ENCODE results near the gene TMEM79. TPM values are rescaled to one million over a fixed set of nuclear protein-coding genes. Genes with fewer than 3 reads are reported as not detected.

The TMEM79 gene
- total and polyA plus RNA-seq, 2 of the 4 experiments (the other 2 are of a cell fraction): 0.54 to 3.3 TPM

DNA sequence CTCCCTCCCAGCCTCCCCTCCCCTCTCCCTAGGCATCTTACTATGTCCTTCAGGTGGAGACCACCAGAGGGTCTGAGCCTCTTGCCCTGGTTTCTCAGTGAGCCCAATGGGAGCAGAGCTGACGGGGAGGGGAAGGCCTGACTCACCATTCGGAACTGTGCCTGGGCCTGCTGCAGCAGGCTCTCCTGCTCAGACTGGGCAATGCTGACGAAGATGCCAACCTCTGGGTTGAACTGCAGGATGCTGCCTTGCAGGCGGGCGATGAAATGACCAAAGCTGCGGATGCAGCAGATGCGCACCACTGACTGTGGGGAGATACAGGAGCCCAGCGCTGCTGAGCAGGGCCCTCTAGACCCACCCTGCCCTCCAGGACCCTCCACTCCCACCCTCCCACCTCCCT is 25.3 kb upstream of the TMEM79 start:
- TF ChIP-seq USF2 (IDR thresholded peaks at IDR 0.05; ENCODE audit: low read depth, low read length) (no peak), POLR2A (IDR thresholded peaks at IDR 0.05; ENCODE audit: low read depth, low read length) (no peak), BHLHE40 (IDR thresholded peaks at IDR 0.05; ENCODE audit: low read depth, low read length) (no peak), RFX5 (IDR thresholded peaks at IDR 0.05; ENCODE audit: low read depth, low read length) (no peak), SMC3 (IDR thresholded peaks at IDR 0.05; ENCODE audit: low read depth, low read length) (no peak), CHD1 (IDR thresholded peaks at IDR 0.05; ENCODE audit: low read depth, low read length) (no peak), RCOR1 (IDR thresholded peaks at IDR 0.05; ENCODE audit: insufficient replicate concordance, low read length) (no peak), ELK1 (IDR thresholded peaks at IDR 0.05; ENCODE audit: borderline replicate concordance, low read depth, low read length) (no peak), MAFK (IDR thresholded peaks at IDR 0.05; ENCODE audit: low read depth, low read length) (no peak), NFE2L2 (IDR thresholded peaks at IDR 0.05; ENCODE audit: low read depth, low read length) (no peak), MXI1 (IDR thresholded peaks at IDR 0.05; ENCODE audit: borderline replicate concordance, low read depth, low read length) (no peak), RAD21 (IDR thresholded peaks at IDR 0.05; ENCODE audit: low read length) (no peak), FOS (IDR thresholded peaks at IDR 0.05; ENCODE audit: low read depth, low read length) (no peak)
- TF ChIP-seq, protein P1, sequence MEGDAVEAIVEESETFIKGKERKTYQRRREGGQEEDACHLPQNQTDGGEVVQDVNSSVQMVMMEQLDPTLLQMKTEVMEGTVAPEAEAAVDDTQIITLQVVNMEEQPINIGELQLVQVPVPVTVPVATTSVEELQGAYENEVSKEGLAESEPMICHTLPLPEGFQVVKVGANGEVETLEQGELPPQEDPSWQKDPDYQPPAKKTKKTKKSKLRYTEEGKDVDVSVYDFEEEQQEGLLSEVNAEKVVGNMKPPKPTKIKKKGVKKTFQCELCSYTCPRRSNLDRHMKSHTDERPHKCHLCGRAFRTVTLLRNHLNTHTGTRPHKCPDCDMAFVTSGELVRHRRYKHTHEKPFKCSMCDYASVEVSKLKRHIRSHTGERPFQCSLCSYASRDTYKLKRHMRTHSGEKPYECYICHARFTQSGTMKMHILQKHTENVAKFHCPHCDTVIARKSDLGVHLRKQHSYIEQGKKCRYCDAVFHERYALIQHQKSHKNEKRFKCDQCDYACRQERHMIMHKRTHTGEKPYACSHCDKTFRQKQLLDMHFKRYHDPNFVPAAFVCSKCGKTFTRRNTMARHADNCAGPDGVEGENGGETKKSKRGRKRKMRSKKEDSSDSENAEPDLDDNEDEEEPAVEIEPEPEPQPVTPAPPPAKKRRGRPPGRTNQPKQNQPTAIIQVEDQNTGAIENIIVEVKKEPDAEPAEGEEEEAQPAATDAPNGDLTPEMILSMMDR (conservative IDR thresholded peaks at IDR 0.05; ENCODE audit: low read depth, low read length): no peak
- CTCF ChIA-PET: no interaction called here
- H3K79me1 ChIP-seq (ENCODE audit: low read depth in 1 of 2, low read length in 2 of 2): peaks cover 14 to 31% of the 10 kb centered on the region in 2 experiments

More for the DNA sequence above, 25.3 kb upstream of the TMEM79 start:
- Histone ChIP-seq H2BK120ac (ENCODE audit: low read depth, low read length) (no peak overlapping the region), H4K5ac (ENCODE audit: low read depth, low read length) (no peak overlapping the region), H2AK5ac (ENCODE audit: low read depth, low read length) (no peak overlapping the region), H3K9ac (ENCODE audit: low read depth, low read length) (no peak overlapping the region), H3K4me2 (ENCODE audit: low read depth, low read length) (no peak overlapping the region), H2AK9ac (replicated peaks; ENCODE audit: low read depth, low read length, poor library complexity) (no peak overlapping the region), H4K91ac (ENCODE audit: insufficient read depth, low read depth, low read length) (no peak overlapping the region), H4K8ac (ENCODE audit: low read depth in 2 of 2, low read length in 2 of 2) (no peak overlapping the region), H3K4ac (ENCODE audit: low read depth, low read length) (no peak overlapping the region), H3K23ac (ENCODE audit: low read depth, low read length) (no peak overlapping the region), H3K36me3 (ENCODE audit: control insufficient read depth, insufficient read depth, low read length) (peaks cover 67% of the 10 kb centered on the region), H3K9me1 (ENCODE audit: insufficient read depth, low read length) (peaks cover 9% of the 10 kb centered on the region; the same call in 1 of the 2 replicates), H2AFZ (replicated peaks; ENCODE audit: low read length, poor library complexity) (no peak overlapping the region), H2BK5ac (ENCODE audit: low read depth, low read length, poor library complexity, severe bottlenecking) (no peak overlapping the region), H3K14ac (replicated peaks; ENCODE audit: low read depth, low read length) (no peak overlapping the region), H3K4me1 (ENCODE audit: control insufficient read depth, insufficient read depth, low read length) (peaks cover 9% of the 10 kb centered on the region), H3K56ac (ENCODE audit: extremely low read depth, insufficient read depth, low read length) (no peak overlapping the region), H2BK20ac (ENCODE audit: low read depth, low read length) (no peak overlapping the region), H3K27me3 (ENCODE audit: control insufficient read depth, insufficient read depth, low read length) (no peaks in the 10 kb centered on the region), H3K18ac (ENCODE audit: low read depth, low read length) (no peak overlapping the region), H2BK15ac (ENCODE audit: low read depth, low read length) (no peak overlapping the region), H3K9me3 (ENCODE audit: control insufficient read depth, insufficient read depth, low read length) (no peaks in the 10 kb centered on the region), H4K20me1 (ENCODE audit: insufficient read depth, low read length) (peaks cover 21% of the 10 kb centered on the region), H3K27ac (ENCODE audit: insufficient read depth, low read length) (no peak overlapping the region), H3K4me3 (ENCODE audit: insufficient read depth, low read depth, low read length) (no peak overlapping the region)
- WGBS, 2 experiments (ENCODE audit: extremely low coverage in 2 of 2, insufficient read length in 1 of 2): 100% methylated on average over 2 of the region's 8 CpGs; no CpG with 5 or more reads in 1 of the 2 experiments
- DNase-seq: no peak
- ATAC-seq (ENCODE audit: low read depth): no peak
- intact Hi-C loops (cut with micrococcal nuclease) (no loop called here), in situ Hi-C loops (cut with MboI; ENCODE audit: low sequenced_read_pairs) (no loop called here), dilution Hi-C loops (cut with HindIII; ENCODE audit: low sequenced_read_pairs, unreplicated experiment) (no loop called here)
- POLR2A ChIA-PET (ENCODE audit: unreplicated experiment): no interaction called here
- no TSS peak for BruUV-seq (replicated peaks)

All from IMR-90 (cell line).